GM12878 (cell line): Measurements from ENCODE around the gene MEIS2. TPM values are rescaled to one million over a fixed set of nuclear protein-coding genes. Genes with fewer than 3 reads are reported as not detected.

Source experiments
- ATAC-seq: fragments of 200-7000 bp; cut with Tn5 transposase; 3 replicates; pipeline ENCODE4 v1.9.1; 2020; ENCODE audit warnings: mild to moderate bottlenecking, moderate library complexity
- BruUV-seq: library from RNA; stranded (reverse); fragments of 400-500 nt; replicated peaks from 2 replicates; lab custom pipeline; 2021; lab: Mats Ljungman, UMichigan
- CTCF ChIA-PET: fragments of 300-600 bp; sonication (Branson Sonifier 250); formaldehyde crosslinking; extraction: SDS; loops from one replicate; lab custom pipeline; 2021; ENCODE audit warnings: inconsistent platforms; lab: Yijun Ruan, JAX
- POLR2A ChIA-PET: fragments of 350-600 bp; formaldehyde crosslinking; extraction: SDS; loops from one replicate; lab custom pipeline; 2021; ENCODE audit warnings: inconsistent platforms; lab: Charles Lee
- RAD21 ChIA-PET: fragments of 300-600 bp; sonication (Branson Sonifier 250); formaldehyde crosslinking; loops from one replicate; lab custom pipeline; 2023; ENCODE audit warnings: antibody characterized with exemption; ENCODE audit not compliant: unreplicated experiment; lab: Charles Lee
- SMC1A ChIA-PET: fragments of 300-600 bp; sonication (Branson Sonifier 250); formaldehyde crosslinking; loops from one replicate; lab custom pipeline; 2023; ENCODE audit not compliant: unreplicated experiment, uncharacterized antibody; lab: Charles Lee
- DNase-seq: peaks from one replicate; pipeline ENCODE4 v3.0.0-alpha.2; 2011; ENCODE audit warnings: low read depth, low spot score
- FAIRE-seq: peaks from 3 replicates; lab custom pipeline; 2011; peaks lifted over from hg19 to GRCh38; lab: Jason Lieb, UNC
- H2AFZ ChIP-seq: 2 replicates; pipeline ENCODE4 v1.6.0; 2011; ENCODE audit warnings: low read depth, low read length, control low read depth; ENCODE audit not compliant: control insufficient read depth
- H3K27ac ChIP-seq: 2 replicates; pipeline ENCODE4 v1.5.1; 2011; ENCODE audit warnings: control low read depth; ENCODE audit not compliant: control insufficient read depth, insufficient read depth
- H3K27me3 ChIP-seq, 2 experiments: replicated peaks in 1 of 2; 2 replicates each; pipeline versions ENCODE4 v1.6.0 to v1.6.1; 2011; ENCODE audit warnings: low read length in 1 of 2; ENCODE audit not compliant: control insufficient read depth in 2 of 2, insufficient read depth in 2 of 2
- H3K36me3 ChIP-seq, 2 experiments: 2 replicates each; pipeline ENCODE4 v1.5.1; 2011; ENCODE audit warnings: low read length in 1 of 2; ENCODE audit not compliant: control insufficient read depth in 2 of 2, insufficient read depth in 2 of 2
- H3K4me1 ChIP-seq: 2 replicates; pipeline ENCODE4 v1.6.1; 2011; ENCODE audit warnings: mild to moderate bottlenecking, low read length, moderate library complexity, mixed read lengths; ENCODE audit not compliant: control insufficient read depth, insufficient read depth
- H3K4me2 ChIP-seq: 2 replicates; pipeline ENCODE4 v1.6.0; 2011; ENCODE audit warnings: control low read depth; ENCODE audit not compliant: control insufficient read depth, insufficient read depth
- H3K4me3 ChIP-seq: fragments of 200-600 bp; sonication (generic); 2 replicates; pipeline ENCODE4 v1.5.1; 2016
- H3K79me2 ChIP-seq: 2 replicates; pipeline ENCODE4 v1.6.0; 2011; ENCODE audit warnings: low read length; ENCODE audit not compliant: control insufficient read depth, insufficient read depth
- H3K9ac ChIP-seq: 2 replicates; pipeline ENCODE4 v1.8.0; 2011; ENCODE audit warnings: low read length, control low read depth, mixed read lengths; ENCODE audit not compliant: control insufficient read depth, insufficient read depth
- H3K9me3 ChIP-seq: replicated peaks from 3 replicates; pipeline ENCODE4 v1.5.1; 2011; ENCODE audit warnings: mild to moderate bottlenecking, low read length; ENCODE audit not compliant: control insufficient read depth, insufficient read depth
- H4K20me1 ChIP-seq: 2 replicates; pipeline ENCODE4 v1.6.0; 2011; ENCODE audit not compliant: control insufficient read depth, insufficient read depth
- CHD4 ChIP-seq: fragments of 200-600 bp; sonication (generic); IDR thresholded peaks from 2 replicates; pipeline ENCODE4 v1.6.1; 2016; ENCODE audit warnings: mild to moderate bottlenecking
- ESRRA ChIP-seq: IDR thresholded peaks from 2 replicates; pipeline ENCODE4 v1.6.1; 2012; ENCODE audit warnings: mild to moderate bottlenecking, low read length, improper control_type of control experiment
- KLF5 ChIP-seq: fragments of 450-650 bp; IDR thresholded peaks from 2 replicates; pipeline ENCODE4 v1.6.1; 2014; ENCODE audit warnings: mild to moderate bottlenecking; ENCODE audit not compliant: partially characterized antibody
- MAX ChIP-seq: IDR thresholded peaks from 2 replicates; pipeline ENCODE4 v1.6.1; 2012; ENCODE audit warnings: low read depth, low read length, improper control_type of control experiment
- PAX8 ChIP-seq: fragments of 450-650 bp; IDR thresholded peaks from 2 replicates; pipeline ENCODE4 v1.6.1; 2017; ENCODE audit warnings: mild to moderate bottlenecking, moderate library complexity
- PRDM15 ChIP-seq: fragments of 450-650 bp; formaldehyde crosslinking; IDR thresholded peaks from 2 replicates; pipeline ENCODE4 v1.4.0; 2020; ENCODE audit warnings: mild to moderate bottlenecking, moderate library complexity
- SMAD1 ChIP-seq: fragments of 450-650 bp; IDR thresholded peaks from 2 replicates; pipeline ENCODE4 v1.6.1; 2018; ENCODE audit warnings: mild to moderate bottlenecking, low read depth; ENCODE audit not compliant: partially characterized antibody
- SP1 ChIP-seq: IDR thresholded peaks from one replicate; pipeline ENCODE4 v1.6.1; 2011; ENCODE audit warnings: low read depth, low read length
- TCF12 ChIP-seq: IDR thresholded peaks from 2 replicates; pipeline ENCODE4 v1.6.1; 2011; ENCODE audit warnings: low read depth, mild to moderate bottlenecking, low read length
- ZNF274 ChIP-seq: IDR thresholded peaks from one replicate; pipeline ENCODE4 v1.8.0; 2011; ENCODE audit not compliant: insufficient read length, insufficient read depth
- ZSCAN29 ChIP-seq: fragments of 450-650 bp; IDR thresholded peaks from 2 replicates; pipeline ENCODE4 v1.6.1; 2017; ENCODE audit warnings: mild to moderate bottlenecking, moderate library complexity
- WGBS: methylation state at CpG from one replicate; pipeline ENCODE4 v1.1.6; 2016; ENCODE audit warnings: low lambda C conversion rate; ENCODE audit not compliant: insufficient replicate concordance, insufficient coverage; ENCODE audit errors: missing lambda C conversion rate; 5-methylcytosine and 5-hydroxymethylcytosine counted together
- in situ Hi-C: fragments of 300-500 bp; cut with MboI; formaldehyde crosslinking; loops from 9 replicates; pipeline ENCODE4 v1.14.3; 2018; ENCODE audit warnings: mixed read lengths
- intact Hi-C: fragments of 100-400 bp; cut with micrococcal nuclease; formaldehyde crosslinking; loops from one replicate; pipeline ENCODE4 v1.14.2; 2022; ENCODE audit not compliant: unreplicated experiment
- polyA plus RNA-seq, 11 experiments: library from polyadenylated mRNA; depleted of rRNA in 4 of 11; unstranded in 6 of 11; stranded (reverse) in 5 of 11; fragments of >200 nt; fragmentation: Nextera tagmentation in 4 of 11; fragmentation: Illumina TruSeq in 1 of 11; extraction: Ambion mirVana in 4 of 11; extraction: Trizol in 1 of 11; gene quantifications; 1 replicate in 1 of 11; 2 replicates in 10 of 11; pipeline versions ENCODE4 v1.2.1 to v1.2.3, GENCODE V29; 2011 to 2016; ENCODE audit warnings: inconsistent platforms in 2 of 11, missing spikeins in 2 of 11, low read depth in 1 of 11
- total RNA-seq, 4 experiments: library from RNA; depleted of rRNA in 3 of 4; stranded (reverse); fragments of >200 nt in 3 of 4; fragmentation: Illumina TruSeq in 1 of 4; extraction: Trizol in 1 of 4; gene quantifications; 2 replicates each; pipeline versions ENCODE4 v1.2.1 to v1.2.3, GENCODE V29; 2013 to 2021

MEIS2 gene
- total and polyA plus RNA-seq, 10 of the 15 experiments (the other 5 are each of a cell fraction or from before 2014, with no cell fraction given), result 9.2 to 54.0 (median 20.4) TPM

GRCh38 chr15:36970522-36970921 is 129.8 kb downstream of the MEIS2 start:
- no peak for FAIRE-seq
- no TSS peak for BruUV-seq
- 95% methylated on average over 5 of the region's 5 CpGs for WGBS

More at GRCh38 chr15:36970522-36970921, 129.8 kb downstream of the MEIS2 start:
- ChIA-PET POLR2A (no interaction called here), SMC1A (no interaction called here), CTCF (interaction anchor here (1.0 to 1.5 kb wide), 2 partner anchors 10 to 91 kb away, joined by 3 read pairs; no protein-coding TSS in a partner anchor), RAD21 (no interaction called here)
- ATAC-seq (no peak), DNase-seq (no peak)
- no peak for TF ChIP-seq ZNF274
- TF ChIP-seq ZSCAN29, result no peak
- no peak for TF ChIP-seq PAX8
- TF ChIP-seq CHD4, result no peak
- TF ChIP-seq MAX, result no peak
- TF ChIP-seq TCF12, result no peak
- TF ChIP-seq ESRRA, result no peak
- TF ChIP-seq SMAD1, result no peak
- TF ChIP-seq KLF5, result no peak
- TF ChIP-seq SP1, result no peak
- TF ChIP-seq PRDM15, result no peak
- Histone ChIP-seq H3K27me3 (no peaks in the 10 kb centered on the region), H2AFZ (no peak overlapping the region), H3K9ac (no peak overlapping the region), H3K79me2 (no peaks in the 10 kb centered on the region), H3K4me3 (no peak overlapping the region), H3K27ac (no peak overlapping the region), H3K36me3 (no peaks in the 10 kb centered on the region), H4K20me1 (no peaks in the 10 kb centered on the region), H3K4me2 (no peak overlapping the region), H3K9me3 (no peaks in the 10 kb centered on the region; the same call in 1 of the 3 replicates), H3K4me1 (peaks cover 3% of the 10 kb centered on the region; the same call in 1 of the 2 replicates)
- in situ Hi-C loops, result no loop called here
- intact Hi-C loops, result no loop called here
